H1 (cell line): ENCODE measurements around the gene COMMD1. TPM values are rescaled to one million over a fixed set of nuclear protein-coding genes. Genes with fewer than 3 reads are reported as not detected.

Experiments
- ASH2L ChIP-seq: fragments of 200-600, 300-600 bp; sonication (generic); IDR thresholded peaks from one replicate; pipeline ENCODE4 v1.7.1; 2017; ENCODE audit warnings: low read length
- EGR1 ChIP-seq: IDR thresholded peaks from 2 replicates; pipeline ENCODE4 v1.6.1; 2011; ENCODE audit warnings: low read depth, low read length, borderline replicate concordance
- KDM5A ChIP-seq: fragments of 200-600 bp; IDR thresholded peaks from 2 replicates; pipeline ENCODE4 v1.7.1; 2012; ENCODE audit warnings: mild to moderate bottlenecking, low read length, inconsistent platforms, mixed read lengths
- RFX5 ChIP-seq: IDR thresholded peaks from 2 replicates; pipeline ENCODE4 v1.6.1; 2011; ENCODE audit warnings: low read depth, low read length, improper control_type of control experiment, borderline replicate concordance
- RNF2 ChIP-seq: fragments of 200-900, 300-1000 bp; sonication (generic); IDR thresholded peaks from 2 replicates; pipeline ENCODE4 v1.7.1; 2016; ENCODE audit warnings: borderline replicate concordance, low read depth, mild to moderate bottlenecking, antibody characterized with exemption, low read length; ENCODE audit not compliant: poor library complexity, severe bottlenecking; ENCODE audit errors: missing control alignments
- polyA plus RNA-seq, 7 experiments: library from polyadenylated mRNA; depleted of rRNA in 3 of 7; stranded (reverse) in 5 of 7; unstranded in 2 of 7; fragments of >200 nt in 5 of 7; fragments of 200-250 nt in 2 of 7; gene quantifications; 1 replicate in 5 of 7; 2 replicates in 1 of 7; 4 replicates in 1 of 7; pipeline versions ENCODE4 v1.2.1 to v1.2.3, GENCODE V29; 2011 to 2013; ENCODE audit warnings: missing spikeins in 2 of 7, mixed read lengths in 2 of 7
- total RNA-seq: library from RNA; stranded (reverse); fragmentation: NEBNext Ultra II Directional; extraction: Animal tissue kit (Norgen Biotek cat#: 25700); gene quantifications from 2 replicates; pipeline ENCODE4 v1.2.1, GENCODE V29; 2021

COMMD1 gene
- total and polyA plus RNA-seq, 2 of the 8 experiments (the other 6 are each of a cell fraction or from before 2014, with no cell fraction given), result 23.5 to 28.3 TPM

DNA sequence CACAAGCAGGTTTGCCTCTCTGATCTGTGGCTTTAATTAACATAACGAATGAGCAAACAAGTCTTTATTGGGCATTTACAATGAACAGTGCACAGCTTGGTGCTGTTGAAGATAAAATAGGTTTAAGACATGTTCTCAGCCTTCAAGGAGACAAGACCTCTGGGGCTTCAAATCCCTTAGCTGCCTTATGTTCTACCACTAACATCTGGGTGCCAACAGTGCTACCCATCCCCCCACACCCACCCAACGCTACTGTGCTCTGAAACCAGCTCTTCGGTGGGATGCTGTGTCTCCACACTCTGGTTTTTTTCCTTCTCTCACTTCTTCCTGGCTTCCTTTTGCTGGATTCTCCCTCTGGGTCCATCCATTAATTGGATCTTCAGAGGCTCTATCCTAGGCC lies 276.4 kb downstream of the COMMD1 start (continued):
- TF ChIP-seq RNF2 (no peak), KDM5A (no peak), EGR1 (no peak), ASH2L (no peak), RFX5 (no peak)
- TF ChIP-seq, all 59 proteins: peak for 0
